Right ventricle myocardium superior (tissue), 1 donor: ENCODE data around the gene STAT5B. TPM values are rescaled to one million over a fixed set of nuclear protein-coding genes. Genes with fewer than 3 reads are reported as not detected.

Experiments used
- ATAC-seq: fragments of 200-7000 bp; cut with Tn5 transposase; one replicate; pipeline ENCODE4 v1.9.1; 2020; ENCODE audit warnings: mild to moderate bottlenecking; ENCODE audit not compliant: poor library complexity
- DNase-seq: peaks from one replicate; pipeline ENCODE4 v3.0.0-alpha.2; 2020
- intact Hi-C: fragments of 100-400 bp; cut with DNase I; formaldehyde crosslinking; loops from one replicate; pipeline ENCODE4 v1.11.2; 2022
- total RNA-seq: library from RNA; stranded (reverse); fragmentation: NEBNext Ultra II Directional; extraction: Animal tissue kit (Norgen Biotek cat#: 25700); gene quantifications from one replicate; pipeline ENCODE4 v1.2.1, GENCODE V29; 2021
- donor health status: DM: no; HTN: yes; CAD: no; lungs with severe emphysema.

Gene STAT5B
- total RNA-seq, 1 donor from 2014 or later, result 30.0 TPM

GRCh38 chr17:42287977-42288802 is 12.0 kb upstream of the STAT5B start, which contains the start of gene STAT5A:
STAT5A (plus strand) TSS chr17:42288498; CDS start chr17:42289412, 914 bp downstream.
- intact Hi-C loops, result no loop called here
- DNase-seq (peak; percentile 95), ATAC-seq (peak; percentile 93)

DNA sequence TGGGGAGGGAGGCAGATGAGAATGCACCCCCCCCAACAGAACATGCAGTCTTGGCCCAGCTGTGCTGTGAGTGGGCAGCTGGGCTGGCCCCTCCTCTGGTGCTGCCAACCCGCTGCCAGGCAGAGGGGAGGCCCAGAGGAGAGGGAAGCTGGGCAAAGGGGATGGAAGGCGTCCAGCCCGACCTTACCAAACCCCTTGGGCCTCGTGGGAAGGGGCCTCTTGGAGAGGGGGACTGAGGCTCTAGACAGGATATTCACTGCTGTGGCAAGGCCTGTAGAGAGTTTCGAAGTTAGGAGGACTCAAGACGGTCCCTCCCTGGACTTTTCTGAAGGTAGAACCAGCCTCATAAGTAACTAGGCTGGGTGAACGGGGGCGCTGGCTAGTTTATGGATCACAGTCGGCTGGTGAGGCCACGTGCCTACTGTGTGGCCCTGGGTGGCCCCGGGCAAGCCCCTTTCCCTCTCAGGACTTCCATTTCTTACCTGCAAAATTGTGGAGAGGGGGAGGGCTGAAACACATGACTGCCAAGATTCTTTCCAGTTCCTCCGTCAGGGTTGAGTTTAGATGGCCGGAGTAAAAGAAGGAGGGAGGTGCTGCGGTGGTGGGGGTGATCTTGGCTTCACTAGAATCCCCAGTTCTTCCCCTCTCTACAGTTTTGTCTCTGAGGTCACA is 11.2 kb upstream of the STAT5B start:
- ATAC-seq, result peak; percentile 45
- DNase-seq, result peak; percentile 71
- intact Hi-C loops, result no loop called here

DNA sequence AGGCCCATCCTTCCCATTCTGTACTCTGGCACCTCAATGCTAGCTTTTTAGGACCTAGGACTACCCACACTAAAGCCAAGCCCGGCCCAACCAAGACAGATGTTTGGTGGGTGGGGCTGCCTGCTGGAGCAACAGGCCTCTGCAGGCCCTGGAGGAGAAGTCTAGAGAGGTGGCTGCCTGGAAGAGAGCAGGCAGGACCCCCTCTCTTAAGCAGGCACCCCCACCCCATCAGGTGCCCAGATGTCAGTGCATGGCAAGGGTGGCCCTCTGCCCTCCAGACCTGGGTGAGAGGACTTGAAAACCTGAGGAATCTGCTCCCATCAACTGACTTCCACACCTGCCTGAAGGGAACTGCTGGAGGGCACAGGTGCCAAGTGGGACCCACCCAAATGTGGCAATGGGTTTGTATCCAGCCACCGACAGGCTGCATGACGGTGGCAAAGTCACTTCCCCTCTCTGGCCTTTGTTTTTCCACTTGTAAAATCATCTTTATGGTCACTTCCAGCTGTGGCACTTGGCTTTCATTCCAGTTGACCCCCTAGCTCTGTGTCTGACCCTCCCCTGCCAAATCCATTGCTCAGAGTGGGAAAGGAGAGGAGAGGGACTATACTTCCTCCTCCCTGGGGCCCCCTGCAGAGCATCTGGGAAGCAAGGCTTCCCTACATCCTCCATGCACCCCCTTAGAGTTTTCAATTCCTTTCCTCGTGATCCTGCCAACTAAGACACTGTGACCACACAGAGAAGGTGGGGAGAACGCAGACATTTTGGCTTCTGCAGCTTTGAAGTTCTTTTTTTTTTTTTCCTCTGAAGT is 10.4 kb upstream of the STAT5B start:
- intact Hi-C loops, result no loop called here
- DNase-seq (peak; percentile 75), ATAC-seq (peak; percentile 30)

DNA sequence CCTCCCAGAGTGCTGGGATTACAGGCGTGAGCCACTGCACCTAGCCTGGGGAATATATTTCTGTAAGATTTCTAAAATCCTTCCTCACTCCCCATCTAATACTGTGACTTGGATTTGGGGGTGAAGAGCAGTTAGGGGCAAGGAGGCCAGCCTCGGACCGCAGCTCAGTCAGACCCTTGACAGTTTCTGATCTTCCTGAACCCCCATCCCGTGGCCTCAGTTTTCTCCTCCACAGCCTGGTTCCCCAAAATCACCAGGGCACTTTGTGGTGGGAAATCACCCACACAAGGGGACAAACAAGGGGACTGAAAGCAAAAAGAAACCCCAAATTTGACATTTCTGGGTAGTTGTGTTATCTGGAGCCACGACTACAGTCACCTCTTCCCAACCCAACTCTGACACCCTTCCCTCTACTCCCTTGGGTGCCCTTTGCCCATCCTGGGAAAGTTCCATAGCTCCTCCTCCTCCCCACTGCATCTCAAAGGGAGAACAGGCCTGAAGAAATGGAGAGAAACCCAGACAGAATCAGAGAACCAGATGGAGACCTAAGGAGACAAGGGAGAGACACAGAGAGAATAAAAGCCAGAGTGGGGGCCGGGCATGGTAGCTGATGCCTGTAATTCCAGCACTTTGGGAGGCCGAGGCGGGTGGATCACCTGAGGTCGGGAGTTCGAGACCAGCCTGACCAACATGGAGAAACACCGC is 9.3 kb upstream of the STAT5B start:
- ATAC-seq, result no peak
- DNase-seq, result no peak
- intact Hi-C loops, result no loop called here

DNA sequence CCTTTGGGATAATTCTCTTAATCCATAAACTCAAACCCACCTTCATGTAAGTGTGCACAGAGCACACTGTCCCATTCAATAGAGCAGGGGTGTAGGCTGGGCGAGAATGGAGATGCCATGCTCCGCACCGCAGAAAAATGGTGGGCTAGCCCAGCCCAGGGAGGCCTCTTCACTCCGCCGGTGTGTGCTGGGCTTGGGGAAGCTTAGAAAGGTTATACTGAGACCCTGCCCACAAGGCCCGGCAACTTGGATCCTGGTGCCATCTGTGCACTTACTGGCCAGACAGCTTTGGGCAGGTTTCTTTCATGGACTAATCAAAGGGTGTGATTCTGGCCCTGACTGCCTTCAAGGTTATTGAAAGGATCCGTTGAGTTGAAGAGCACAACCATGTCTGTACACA is 8.4 kb upstream of the STAT5B start:
- DNase-seq, result no peak
- intact Hi-C loops, result no loop called here

DNA sequence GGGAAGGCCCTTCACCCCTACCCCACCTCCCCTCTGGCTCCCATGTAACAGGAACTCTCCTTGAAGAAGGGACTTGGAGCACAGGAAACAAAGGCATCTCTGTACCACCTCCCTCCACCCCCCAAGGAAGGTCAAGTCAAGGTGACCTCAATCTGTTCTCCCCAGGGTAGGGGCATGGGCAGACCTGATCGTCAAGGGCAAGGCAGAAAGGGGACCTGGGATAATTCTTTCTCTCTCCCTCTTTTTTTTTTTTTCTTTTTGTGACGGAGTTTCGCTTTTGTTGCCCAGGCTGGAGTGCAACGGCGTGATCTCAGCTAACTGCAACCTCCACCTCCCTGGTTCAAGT is 7.8 kb upstream of the STAT5B start:
- intact Hi-C loops, result no loop called here
- DNase-seq, result no peak
- no peak for ATAC-seq

More for the DNA sequence above, 8.4 kb upstream of the STAT5B start:
- no peak for ATAC-seq

- ATAC-seq (no peak), DNase-seq (no peak)
- intact Hi-C loops, result no loop called here
Observed at GRCh38 chr17:42283241-42284023, 7.2 kb upstream of the STAT5B start.

- DNase-seq, result no peak
- intact Hi-C loops, result no loop called here
Observed at GRCh38 chr17:42282478-42283080, 6.4 kb upstream of the STAT5B start.

DNA sequence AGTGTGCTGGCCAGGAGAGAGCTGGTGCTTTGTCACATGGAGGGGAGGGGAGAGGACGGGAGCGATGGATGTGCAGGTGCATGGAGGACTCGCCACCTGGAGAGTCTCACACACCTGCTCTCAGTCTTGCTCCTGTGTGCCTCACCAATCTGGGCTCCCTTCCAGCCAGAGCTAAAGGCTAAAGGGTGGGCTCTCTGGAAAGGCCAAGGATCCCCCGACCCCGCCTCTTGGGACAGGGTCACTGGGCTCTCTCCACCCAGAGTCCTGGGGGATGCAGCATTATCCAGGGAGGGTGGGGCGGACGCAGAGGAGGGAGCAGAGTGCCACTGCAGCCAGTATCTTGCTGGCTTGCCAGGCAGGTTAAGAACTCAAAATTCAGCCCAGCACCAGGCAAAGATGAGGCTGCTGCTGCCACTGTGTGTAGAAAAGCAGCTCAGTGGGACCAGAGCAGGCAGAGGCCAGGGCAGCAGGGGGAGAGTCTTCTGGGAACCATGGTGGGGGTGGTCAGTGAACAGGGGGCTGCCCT is 5.4 kb upstream of the STAT5B start:
- ATAC-seq (no peak), DNase-seq (no peak)
- intact Hi-C loops, result no loop called here

More at GRCh38 chr17:42282478-42283080, 6.4 kb upstream of the STAT5B start:
- no peak for ATAC-seq

- no peak for ATAC-seq
- intact Hi-C loops, result no loop called here
- no peak for DNase-seq
Observed at GRCh38 chr17:42279776-42280630, 3.8 kb upstream of the STAT5B start.

GRCh38 chr17:42277342-42277712 is 1.1 kb upstream of the STAT5B start:
- no peak for DNase-seq
- intact Hi-C loops, result no loop called here
- no peak for ATAC-seq

- intact Hi-C loops, result no loop called here
- DNase-seq (peak; percentile 84), ATAC-seq (peak; percentile 65)
Observed at GRCh38 chr17:42276609-42277341, 584 bp upstream of the STAT5B start.

DNA sequence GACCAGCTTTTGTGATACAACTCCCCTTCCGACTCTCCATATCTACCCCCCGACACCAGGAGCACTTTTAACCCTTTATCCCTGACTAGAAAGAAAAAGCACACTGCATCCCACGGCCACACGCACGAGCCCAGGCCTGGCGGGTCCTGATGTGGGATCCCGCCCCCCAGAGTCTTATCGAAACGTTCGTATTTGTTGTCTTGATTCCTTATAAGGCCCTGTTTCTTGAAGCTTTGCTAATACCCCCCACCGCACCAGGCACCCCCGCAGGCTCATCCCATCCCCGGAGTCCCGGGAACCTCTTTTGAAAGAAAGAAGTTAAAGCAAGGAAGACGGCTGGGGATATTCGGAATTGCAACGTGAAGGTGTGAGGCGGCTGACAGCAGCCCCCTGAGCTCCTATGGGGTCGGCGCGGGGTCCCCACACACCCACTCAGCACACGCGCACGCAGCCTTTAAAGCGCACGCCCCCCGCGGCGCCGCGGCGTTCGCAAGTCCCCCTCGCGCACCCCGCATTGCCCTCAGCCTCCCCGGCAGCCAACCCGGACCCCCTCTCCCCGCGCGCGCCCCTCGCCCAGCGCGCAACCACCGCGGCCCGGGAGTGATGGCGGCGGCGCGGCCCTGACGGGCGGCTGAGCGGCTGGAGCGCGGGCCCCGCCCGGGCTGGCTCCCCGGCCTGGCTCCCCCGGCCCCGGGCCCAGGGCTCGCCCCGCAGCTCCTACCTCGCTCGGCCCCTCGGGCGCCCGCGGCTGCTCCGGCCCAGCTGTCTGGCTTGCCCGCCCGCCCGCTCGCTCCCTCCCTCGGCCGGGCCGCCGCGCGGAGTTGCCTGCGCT is 448 bp downstream of the STAT5B start:
- peak; percentile 37 for ATAC-seq
- no peak for DNase-seq
- intact Hi-C loops, result no loop called here

DNA sequence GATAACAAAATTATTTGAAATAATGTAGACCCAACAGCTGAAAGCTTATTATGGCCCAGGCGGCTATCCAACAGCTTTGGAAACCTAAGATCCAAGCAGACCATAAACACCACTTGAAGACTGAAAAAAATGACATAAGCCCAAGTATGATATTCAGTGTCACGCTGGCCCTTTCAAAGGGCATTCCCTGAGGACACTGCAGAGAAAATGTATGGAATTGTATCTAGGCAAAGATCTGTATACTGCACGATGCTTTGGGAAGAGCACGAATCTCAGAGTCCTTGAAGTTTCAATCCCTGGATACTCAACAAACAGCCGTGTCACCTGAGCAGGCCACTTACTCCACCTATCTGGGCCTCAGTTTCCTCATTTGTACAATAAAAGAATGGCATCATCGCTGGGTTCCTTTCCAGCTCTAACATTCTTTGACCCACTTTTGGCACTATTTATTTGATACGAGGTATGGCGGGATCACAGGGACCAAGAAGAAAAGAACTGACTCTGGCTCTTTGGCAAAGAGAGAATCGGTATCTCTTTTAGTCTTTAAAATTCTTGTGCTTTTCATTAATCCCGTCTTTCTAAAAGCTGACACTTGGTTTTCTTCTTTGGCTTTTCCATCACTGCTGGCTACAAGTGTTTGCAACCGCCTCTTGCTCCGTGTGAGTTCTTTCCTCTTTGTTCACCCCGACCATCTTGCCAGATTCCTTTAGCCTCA is 1.2 kb downstream of the STAT5B start:
- intact Hi-C loops, result no loop called here
- DNase-seq, result no peak
- ATAC-seq, result no peak

- no peak for ATAC-seq
Observed at GRCh38 chr17:42274253-42274542, 2.0 kb downstream of the STAT5B start.

More at GRCh38 chr17:42274253-42274542, 2.0 kb downstream of the STAT5B start:
- no peak for DNase-seq
- intact Hi-C loops, result no loop called here
